Calu3 (cell line): ENCODE results near the gene MFAP4. TPM values are rescaled to one million over a fixed set of nuclear protein-coding genes. Genes with fewer than 3 reads are reported as not detected.

Source experiments
- BruUV-seq: library from RNA; stranded (reverse); fragments of 400-500 nt; replicated peaks from 2 replicates; lab custom pipeline; 2021; lab: Mats Ljungman, UMichigan
- CTCF ChIA-PET: fragments of 300-600 bp; sonication (Branson Sonifier 250); formaldehyde crosslinking; loops from one replicate; lab custom pipeline; 2022; ENCODE audit warnings: antibody characterized with exemption; lab: Charles Lee
- DNase-seq: peaks from one replicate; pipeline ENCODE4 v3.0.0; 2022
- H3K27ac Mint-ChIP-seq: one replicate; pipeline ENCODE4 v1.8.0; 2022; ENCODE audit warnings: mixed read lengths; ENCODE audit not compliant: unreplicated experiment
- H3K27me3 Mint-ChIP-seq: one replicate; pipeline ENCODE4 v1.8.0; 2022; ENCODE audit warnings: mixed read lengths; ENCODE audit not compliant: unreplicated experiment
- H3K36me3 Mint-ChIP-seq: one replicate; pipeline ENCODE4 v1.8.0; 2022; ENCODE audit warnings: mild to moderate bottlenecking, moderate library complexity, mixed read lengths; ENCODE audit not compliant: insufficient read depth, unreplicated experiment
- H3K4me1 Mint-ChIP-seq: one replicate; pipeline ENCODE4 v1.8.0; 2022; ENCODE audit warnings: mild to moderate bottlenecking, low read depth, mixed read lengths; ENCODE audit not compliant: unreplicated experiment
- H3K4me3 Mint-ChIP-seq: one replicate; pipeline ENCODE4 v1.8.0; 2022; ENCODE audit warnings: mild to moderate bottlenecking, low read depth, moderate library complexity, mixed read lengths; ENCODE audit not compliant: unreplicated experiment
- H3K9me3 Mint-ChIP-seq: one replicate; pipeline ENCODE4 v1.8.0; 2022; ENCODE audit warnings: low read depth, mixed read lengths; ENCODE audit not compliant: unreplicated experiment
- intact Hi-C: fragments of 100-400 bp; cut with micrococcal nuclease; formaldehyde crosslinking; loops from one replicate; pipeline ENCODE4 v1.10.0; 2022; ENCODE audit not compliant: unreplicated experiment
- total RNA-seq: library from RNA; stranded (reverse); gene quantifications from 2 replicates; pipeline ENCODE4 v1.2.3, GENCODE V29; 2022
- TF ChIP-seq, protein P1 (sequence below): fragments of 200-600 bp; IDR thresholded peaks from one replicate; pipeline ENCODE4 v1.8.0; 2022; ENCODE audit warnings: antibody characterized with exemption; ENCODE audit not compliant: unreplicated experiment

The MFAP4 gene
- total RNA-seq, 1 experiment from 2014 or later, result not detected

DNA sequence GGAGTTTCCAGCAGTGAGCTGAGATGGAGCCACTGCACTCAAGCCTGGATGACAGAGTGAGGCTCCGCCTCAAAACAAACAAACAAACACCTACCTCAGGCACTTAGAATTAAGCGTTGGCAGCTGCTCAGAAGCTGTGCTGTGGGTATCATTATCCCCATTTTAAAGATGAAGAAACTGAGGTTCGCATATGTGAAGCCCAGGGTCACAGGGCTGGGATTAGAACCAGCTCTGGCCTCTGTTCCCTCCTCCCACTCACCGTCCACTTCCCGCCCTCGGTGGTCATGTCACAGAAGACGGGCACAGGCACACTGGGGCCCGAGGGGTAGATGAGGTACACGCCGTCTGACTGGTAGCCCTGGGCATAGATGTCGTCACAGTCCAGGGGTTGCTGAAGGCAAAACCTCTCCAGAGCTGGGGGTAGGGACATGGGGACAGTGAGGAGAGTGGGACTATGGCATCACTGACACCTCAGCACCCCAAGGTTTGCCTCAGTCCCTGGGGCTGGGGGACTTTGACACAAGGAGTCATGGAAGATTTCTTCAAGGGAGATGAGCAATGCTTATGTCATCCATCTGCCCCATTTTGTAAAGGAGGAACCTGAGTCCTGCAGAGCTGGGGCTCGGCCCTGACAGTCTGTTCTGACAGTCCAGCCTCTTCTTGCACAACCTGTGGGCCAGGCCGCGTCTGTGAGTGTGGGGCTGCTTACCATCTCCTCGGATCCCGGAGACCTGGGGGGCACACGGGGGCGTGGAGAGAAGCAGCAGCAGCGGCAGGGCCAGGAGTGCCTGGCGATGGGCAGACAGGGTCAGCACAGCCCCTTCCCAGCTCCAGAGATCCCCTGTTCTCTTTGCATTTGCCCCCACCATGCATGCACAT is 700 bp downstream of the MFAP4 start:
- TF ChIP-seq, protein P1, sequence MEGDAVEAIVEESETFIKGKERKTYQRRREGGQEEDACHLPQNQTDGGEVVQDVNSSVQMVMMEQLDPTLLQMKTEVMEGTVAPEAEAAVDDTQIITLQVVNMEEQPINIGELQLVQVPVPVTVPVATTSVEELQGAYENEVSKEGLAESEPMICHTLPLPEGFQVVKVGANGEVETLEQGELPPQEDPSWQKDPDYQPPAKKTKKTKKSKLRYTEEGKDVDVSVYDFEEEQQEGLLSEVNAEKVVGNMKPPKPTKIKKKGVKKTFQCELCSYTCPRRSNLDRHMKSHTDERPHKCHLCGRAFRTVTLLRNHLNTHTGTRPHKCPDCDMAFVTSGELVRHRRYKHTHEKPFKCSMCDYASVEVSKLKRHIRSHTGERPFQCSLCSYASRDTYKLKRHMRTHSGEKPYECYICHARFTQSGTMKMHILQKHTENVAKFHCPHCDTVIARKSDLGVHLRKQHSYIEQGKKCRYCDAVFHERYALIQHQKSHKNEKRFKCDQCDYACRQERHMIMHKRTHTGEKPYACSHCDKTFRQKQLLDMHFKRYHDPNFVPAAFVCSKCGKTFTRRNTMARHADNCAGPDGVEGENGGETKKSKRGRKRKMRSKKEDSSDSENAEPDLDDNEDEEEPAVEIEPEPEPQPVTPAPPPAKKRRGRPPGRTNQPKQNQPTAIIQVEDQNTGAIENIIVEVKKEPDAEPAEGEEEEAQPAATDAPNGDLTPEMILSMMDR, result no peak
- Mint-ChIP-seq H3K36me3 (peaks cover 10% of the 10 kb centered on the region), H3K9me3 (no peaks in the 10 kb centered on the region), H3K4me3 (no peak overlapping the region), H3K27me3 (no peaks in the 10 kb centered on the region), H3K27ac (no peak overlapping the region), H3K4me1 (no peaks in the 10 kb centered on the region)
- CTCF ChIA-PET, result no interaction called here
- intact Hi-C loops, result no loop called here
- BruUV-seq, result no TSS peak
- no peak for DNase-seq

DNA sequence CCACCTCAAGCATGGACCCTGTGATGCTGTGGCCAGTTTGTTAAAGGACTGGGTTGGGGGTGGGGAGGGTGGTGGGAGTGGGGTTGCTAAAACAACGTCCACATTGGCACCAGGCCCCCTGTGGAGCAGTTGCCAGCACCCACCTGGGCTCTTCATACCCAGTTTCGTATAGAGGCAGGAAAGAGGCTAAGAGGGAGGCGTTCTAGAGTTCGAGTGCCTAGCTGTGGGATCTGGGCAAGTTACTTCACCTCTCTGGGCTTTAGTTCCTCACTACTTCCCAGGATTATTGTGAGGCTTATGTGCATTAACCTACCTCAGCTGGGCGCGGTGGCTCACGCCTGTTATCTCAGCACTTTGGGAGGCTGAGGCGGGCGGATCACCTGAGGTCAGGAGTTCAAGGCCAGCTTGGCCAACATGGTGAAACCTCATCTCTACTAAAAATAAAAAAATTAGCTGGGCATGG is 1.4 kb downstream of the MFAP4 start:
- BruUV-seq, result no TSS peak
- Mint-ChIP-seq H3K36me3 (peaks cover 10% of the 10 kb centered on the region), H3K27me3 (no peaks in the 10 kb centered on the region), H3K4me1 (no peaks in the 10 kb centered on the region), H3K27ac (no peak overlapping the region), H3K9me3 (no peaks in the 10 kb centered on the region), H3K4me3 (no peak overlapping the region)
- DNase-seq, result no peak
- intact Hi-C loops, result no loop called here
- CTCF ChIA-PET, result no interaction called here
- TF ChIP-seq, protein P1, result no peak

DNA sequence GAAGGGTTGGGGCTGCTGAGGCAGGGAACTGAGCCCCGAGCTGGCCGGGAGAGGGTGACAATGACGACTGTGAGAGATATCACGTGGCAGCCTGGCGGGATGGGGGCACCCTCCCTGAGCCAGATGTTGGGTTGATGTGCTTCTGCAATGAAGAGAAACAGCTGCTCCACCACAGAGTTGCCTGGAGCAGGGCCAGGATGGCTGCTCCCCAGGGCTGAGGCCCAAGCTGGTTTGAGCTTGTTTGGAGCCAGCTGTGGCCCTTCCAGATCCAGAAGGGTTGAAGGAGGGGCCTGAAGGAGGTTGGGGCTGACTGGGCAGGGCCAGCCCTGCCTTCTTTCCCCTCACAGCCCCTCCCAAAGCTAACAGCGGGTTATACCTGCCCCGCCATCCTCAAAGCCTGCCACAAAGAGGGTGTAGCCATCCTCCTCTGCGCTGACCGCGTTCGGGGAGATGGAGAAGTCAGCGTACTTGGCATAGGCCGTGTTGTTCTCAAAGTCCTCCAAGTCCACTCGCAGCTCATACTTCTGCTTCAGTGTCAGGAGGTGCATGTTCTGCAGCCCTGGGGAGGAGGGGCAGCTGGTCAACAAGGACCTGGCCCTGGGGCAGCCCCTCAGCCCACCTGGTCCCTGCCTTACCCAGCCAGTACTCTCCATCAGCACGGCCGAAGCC is 2.1 kb downstream of the MFAP4 start:
- H3K27me3 Mint-ChIP-seq, result no peaks in the 10 kb centered on the region
- no peaks in the 10 kb centered on the region for H3K9me3 Mint-ChIP-seq
- no peaks in the 10 kb centered on the region for H3K4me1 Mint-ChIP-seq
- H3K27ac Mint-ChIP-seq, result no peak overlapping the region
- CTCF ChIA-PET, result no interaction called here
- intact Hi-C loops, result no loop called here
- no TSS peak for BruUV-seq
- peaks cover 10% of the 10 kb centered on the region for H3K36me3 Mint-ChIP-seq
- TF ChIP-seq, protein P1, result no peak
- DNase-seq, result no peak
- no peak overlapping the region for H3K4me3 Mint-ChIP-seq

DNA sequence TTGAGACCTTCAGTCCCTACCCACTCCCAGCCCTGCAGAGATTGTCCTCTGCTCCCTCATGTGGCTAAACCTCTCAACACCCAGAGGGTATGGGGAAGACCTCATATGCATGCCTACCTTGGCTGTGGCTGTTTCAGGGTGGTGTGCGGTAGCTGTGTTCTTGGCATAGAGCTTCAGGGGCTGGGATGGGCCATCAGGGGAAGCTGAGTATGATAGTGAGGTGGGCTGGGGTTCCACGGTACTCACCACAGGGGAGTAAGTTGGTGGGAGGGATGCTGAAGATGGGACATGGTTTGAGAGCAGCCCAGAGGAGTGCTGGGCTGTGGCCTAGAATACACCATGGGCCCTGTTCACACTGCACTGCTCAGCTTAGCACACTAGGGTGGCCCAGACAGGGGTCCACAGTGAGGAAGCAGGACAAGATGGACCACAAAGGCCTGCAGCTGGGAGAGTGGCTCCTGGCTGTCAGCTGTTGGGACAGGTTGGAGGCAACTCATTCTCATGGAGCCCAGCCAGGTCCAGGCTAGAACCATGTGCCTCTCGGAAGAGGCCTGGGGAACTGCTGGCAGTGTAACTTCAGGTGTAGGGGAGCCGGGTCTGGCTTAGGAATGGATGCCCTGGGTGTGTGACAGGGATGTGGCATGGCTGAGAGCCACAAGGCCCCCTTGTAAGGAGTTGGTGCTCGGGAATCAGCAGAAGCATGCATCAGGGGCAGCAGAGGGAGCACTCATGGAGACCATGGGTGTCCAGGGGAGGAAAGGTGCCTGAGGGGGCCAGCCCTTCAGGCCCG is 3.1 kb downstream of the MFAP4 start:
- BruUV-seq, result no TSS peak
- intact Hi-C loops, result no loop called here
- CTCF ChIA-PET, result no interaction called here
- H3K27ac Mint-ChIP-seq, result no peak overlapping the region
- H3K9me3 Mint-ChIP-seq, result no peaks in the 10 kb centered on the region
- no peaks in the 10 kb centered on the region for H3K27me3 Mint-ChIP-seq
- H3K4me1 Mint-ChIP-seq, result no peaks in the 10 kb centered on the region
- no peak for DNase-seq
- H3K4me3 Mint-ChIP-seq, result no peak overlapping the region
- H3K36me3 Mint-ChIP-seq, result peaks cover 20% of the 10 kb centered on the region
- TF ChIP-seq, protein P1, result no peak
